CD4-positive, alpha-beta T cell treated with Interleukin-15 for 4 hours (primary cell): ENCODE results near the gene E4F1.
"Not testable (repeated sequence)": the region's sequence is repeated elsewhere in the genome, so short reads cannot be mapped to it uniquely, and the experiment has no call there.

ENCODE experiments used
- DNase-seq: peaks from one replicate; pipeline ENCODE4 v3.0.0-alpha.2; 2020; ENCODE audit warnings: low spot score

E4F1 gene

DNA sequence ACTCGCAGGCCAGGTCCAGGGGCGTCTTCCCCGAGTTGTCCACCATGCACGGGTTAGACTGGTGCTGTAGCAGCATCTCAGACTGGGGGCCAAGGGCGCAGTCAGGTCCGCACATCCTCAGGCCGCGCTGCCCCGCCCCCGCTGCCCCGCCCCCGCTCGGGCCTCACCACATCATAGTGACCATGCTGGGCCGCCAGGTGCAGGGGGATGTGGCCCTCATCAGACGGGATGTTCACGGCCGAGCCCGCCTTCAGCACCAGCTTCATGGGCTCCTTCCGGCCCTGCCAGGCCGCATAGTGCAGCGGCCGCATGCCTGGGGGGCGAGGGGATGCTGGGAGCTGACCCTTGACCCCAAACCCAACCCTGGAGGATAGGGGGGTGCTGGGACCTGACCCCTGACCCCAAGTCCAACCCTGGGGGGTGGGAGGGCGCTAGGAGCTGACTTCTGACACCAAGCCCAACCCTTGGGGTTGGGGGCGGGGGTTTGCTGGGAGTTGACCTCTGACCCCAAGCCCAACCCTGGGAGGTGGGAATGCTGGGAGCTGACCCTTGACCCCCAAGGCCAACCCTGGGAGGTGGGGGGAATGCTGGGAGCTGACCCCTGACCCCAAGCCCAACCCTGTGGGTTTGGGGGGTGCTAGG lies 34.0 kb upstream of the E4F1 start:
- no peak for DNase-seq

GRCh38 chr16:2190002-2190658 lies 33.3 kb upstream of the E4F1 start:
- no peak for DNase-seq

DNA sequence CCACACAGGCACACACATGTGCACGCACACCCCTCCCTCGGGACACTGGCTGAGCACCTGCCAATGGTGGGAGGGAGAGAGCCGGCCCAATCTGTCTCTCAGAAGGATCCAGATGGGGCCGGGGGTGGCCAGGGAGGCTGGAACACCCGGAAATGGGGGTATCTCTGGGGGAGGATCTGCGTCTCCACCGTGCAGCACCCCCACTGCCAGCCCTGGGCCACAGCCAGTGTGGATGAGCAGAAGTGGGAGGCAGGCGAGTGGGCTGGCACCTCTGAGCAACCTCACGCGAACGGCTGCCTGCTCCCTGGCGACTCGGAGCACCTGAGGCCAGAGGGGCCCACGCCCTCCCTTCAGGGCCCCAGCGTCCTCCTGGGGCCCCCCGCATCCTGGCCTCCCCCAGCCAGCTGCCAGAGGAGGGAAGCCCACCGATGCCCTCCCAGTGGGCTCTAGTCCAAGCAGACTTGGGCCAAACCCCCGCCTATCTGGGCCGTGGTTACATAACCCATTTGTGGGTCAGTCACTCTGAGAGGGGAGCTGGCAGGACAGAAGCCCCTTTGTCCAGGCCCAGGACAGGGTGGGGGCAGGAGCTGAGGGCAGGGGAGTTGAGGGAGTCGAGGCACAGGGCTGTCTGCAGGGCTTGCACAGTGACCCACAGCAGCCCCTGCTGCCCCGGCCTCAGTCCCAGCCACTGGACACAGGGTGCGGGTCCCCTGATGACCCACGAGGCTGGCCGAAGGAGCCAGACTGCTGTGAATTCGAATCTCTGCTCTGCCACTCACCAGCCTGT lies 32.5 kb upstream of the E4F1 start:
- no peak for DNase-seq

DNA sequence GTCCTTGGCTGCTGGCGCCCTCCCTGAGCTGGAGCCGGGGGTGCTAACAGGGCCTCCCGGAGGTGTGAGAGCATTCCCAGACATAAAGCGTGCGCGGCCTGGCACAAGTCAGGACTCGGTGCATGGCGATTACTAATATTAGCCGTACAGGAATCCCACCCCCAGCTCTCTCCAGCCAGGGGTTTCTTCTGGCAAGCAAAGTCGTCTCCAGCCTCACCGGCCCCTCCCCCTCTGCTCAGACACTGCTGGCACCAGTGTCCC lies 32.0 kb upstream of the E4F1 start:
- no peak for DNase-seq

DNA sequence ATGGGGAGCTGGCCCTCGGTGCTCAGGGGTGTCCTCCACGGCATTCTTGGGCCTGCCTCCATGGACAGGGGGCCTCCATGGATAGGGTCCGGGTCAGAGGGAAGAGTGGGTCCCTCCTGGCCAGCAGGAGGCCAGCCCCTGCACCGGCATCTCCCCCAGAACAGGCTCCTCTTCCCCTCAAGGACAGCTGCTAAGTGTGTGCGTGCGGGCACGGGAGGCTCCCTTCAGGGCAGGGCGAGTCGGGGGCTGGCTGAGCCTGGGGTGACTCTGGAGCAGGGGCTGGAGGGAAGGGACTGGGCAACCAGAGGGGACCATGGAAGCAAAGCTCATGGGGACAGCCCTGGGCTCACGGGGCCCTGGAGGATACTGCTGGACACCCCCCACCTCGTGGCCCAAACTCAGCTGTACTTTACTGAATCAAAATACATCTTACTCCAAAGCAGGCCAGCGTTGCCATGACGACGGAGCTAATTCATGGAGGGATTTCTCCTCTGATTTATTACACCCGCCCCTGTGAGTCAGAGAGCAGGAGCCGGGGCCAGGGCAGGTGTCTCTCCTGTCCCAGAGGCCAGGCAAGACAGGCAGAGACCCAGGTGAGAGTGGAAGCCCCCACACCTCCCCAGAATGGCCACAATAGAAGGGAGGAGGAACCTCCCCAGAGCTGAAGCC lies 29.1 kb upstream of the E4F1 start:
- DNase-seq = no peak

DNA sequence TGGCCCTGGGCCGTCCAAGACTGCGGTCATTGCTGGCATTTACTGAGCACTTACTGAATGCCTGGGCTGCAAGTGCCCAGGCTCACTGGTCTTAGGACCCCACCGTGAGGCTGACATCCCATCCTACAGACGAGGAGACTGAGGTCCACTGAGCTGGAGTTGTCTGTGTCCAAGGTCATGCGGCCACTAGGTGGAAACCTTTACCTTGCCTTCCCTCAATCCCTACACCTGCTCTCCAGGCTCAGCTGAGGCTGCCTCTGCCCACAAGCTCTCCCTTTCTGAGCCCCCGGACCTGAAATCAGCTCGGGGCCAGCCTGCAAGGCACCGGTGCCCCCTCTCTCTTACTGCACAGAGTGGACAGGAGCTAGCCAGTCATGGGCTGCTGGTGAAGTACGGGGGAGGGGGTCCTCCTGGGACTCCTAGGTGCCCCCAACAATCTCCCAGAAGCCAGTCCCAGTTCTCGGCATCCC lies 28.5 kb upstream of the E4F1 start:
- DNase-seq = peak; percentile 59

DNA sequence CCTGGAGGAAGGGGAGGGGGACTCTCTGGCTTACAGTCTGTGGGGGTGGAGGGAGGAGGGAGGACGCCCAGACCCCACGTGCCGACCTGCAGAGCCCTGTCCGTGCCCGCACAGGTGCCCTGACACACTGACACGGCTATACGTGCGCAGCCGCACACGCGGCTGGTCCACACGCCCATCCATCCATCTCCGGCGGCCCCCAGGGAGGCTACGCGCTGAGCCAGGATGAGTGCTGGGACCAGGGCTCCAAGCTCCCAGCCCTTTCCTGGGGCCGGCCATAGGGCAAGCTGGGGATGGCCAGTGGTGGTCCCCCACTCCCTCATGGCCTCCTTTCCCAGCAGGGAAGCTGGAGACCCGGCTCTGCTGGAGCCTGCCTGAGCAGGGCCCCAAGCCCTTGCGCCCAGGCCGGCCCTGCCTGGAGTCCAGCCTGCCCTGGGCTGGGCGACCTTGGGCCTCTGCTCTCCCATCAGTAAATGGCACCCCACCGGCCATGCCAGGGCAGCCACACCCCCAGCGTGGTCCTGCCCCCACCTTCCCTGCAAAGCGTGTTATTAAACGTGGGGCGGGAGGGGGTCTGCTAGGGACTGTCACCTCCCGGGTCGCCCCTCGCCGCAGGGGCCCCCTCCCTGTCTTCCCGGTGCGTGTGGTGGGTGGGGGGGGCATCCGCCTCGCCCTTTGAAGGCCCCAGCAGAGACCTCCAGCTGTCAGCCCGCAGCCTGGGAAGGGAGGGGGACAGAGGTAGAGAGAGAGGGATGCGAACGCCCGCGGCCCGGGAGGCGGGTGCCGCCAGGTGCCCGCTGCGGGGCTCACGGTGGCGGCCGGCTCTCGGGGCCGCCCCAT lies 27.8 kb upstream of the E4F1 start:
- DNase-seq = no peak

GRCh38 chr16:2196162-2196980 lies 27.0 kb upstream of the E4F1 start, which contains the start of gene CASKIN1:
CASKIN1 (minus strand) TSS chr16:2196605; CDS start chr16:2196432, 173 bp downstream.
- no peak for DNase-seq

- no peak for DNase-seq
Observed at GRCh38 chr16:2196981-2197511, 26.3 kb upstream of the E4F1 start.

DNA sequence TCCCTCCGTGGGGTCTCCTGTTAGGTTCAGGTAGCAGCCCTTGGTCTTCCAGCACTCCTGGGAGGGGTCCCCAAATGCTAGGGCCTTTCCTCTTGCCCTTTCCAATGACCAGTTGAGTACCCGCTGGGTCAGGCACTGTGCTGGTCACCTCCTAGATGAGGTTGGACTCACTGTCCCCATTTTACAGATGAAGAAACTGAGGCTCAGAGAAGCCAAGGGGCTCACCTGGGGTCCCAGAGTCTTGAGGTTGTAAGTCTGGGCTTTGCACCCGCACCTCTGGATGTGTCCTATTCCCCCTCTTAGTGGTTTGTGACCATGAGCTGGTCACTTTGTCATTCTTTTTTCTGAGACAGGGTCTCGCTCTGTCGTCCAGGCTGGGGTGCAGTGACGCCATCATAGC lies 25.6 kb upstream of the E4F1 start:
- DNase-seq = no peak

- DNase-seq = no peak
Observed at GRCh38 chr16:2198283-2198682, 25.1 kb upstream of the E4F1 start.

- no peak for DNase-seq
Observed at GRCh38 chr16:2199095-2199494, 24.3 kb upstream of the E4F1 start.

DNA sequence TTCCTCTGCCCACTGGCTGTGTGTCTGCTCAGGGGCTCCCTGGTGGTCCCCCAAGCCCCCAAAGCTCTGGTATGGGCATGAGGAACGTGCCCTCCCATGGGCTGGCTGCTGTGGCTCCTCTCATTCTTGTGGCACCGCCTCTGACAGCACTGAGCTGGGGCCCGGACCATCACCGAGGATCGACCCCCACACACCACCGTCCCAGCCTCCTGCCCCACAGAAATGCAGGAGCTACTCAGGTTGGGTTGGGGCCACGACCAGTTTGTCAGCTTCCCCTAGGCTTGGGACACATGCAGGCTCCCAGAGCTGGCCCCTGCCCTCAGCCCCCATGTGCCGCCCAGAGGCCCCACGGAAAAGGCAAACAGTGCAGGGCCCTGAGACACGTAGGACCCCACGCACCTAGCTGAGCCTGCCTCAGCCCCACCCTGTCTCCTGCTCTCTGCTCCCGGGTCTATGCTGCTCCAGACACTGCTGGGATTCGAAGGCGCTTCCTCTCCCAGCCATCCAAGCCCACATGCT lies 23.7 kb upstream of the E4F1 start:
- no peak for DNase-seq

DNA sequence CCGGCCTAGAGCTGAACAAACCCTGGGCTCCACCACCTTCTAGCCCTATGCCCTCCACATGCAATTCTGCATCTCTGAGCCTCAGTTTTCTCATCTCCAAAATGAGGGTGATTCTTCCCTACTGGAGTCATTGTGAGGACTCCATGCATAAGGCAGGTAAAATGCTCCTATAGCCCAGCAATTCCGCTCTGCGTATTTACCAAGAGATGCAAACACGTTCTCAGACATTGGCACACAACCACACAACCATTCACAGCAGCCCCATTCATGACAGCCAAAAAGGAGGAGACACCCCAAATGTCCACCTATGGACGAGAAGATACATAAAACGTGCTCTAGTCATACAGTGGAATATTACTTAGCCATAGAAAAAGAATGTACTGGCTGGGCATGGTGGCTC lies 23.1 kb upstream of the E4F1 start:
- DNase-seq = no peak

DNA sequence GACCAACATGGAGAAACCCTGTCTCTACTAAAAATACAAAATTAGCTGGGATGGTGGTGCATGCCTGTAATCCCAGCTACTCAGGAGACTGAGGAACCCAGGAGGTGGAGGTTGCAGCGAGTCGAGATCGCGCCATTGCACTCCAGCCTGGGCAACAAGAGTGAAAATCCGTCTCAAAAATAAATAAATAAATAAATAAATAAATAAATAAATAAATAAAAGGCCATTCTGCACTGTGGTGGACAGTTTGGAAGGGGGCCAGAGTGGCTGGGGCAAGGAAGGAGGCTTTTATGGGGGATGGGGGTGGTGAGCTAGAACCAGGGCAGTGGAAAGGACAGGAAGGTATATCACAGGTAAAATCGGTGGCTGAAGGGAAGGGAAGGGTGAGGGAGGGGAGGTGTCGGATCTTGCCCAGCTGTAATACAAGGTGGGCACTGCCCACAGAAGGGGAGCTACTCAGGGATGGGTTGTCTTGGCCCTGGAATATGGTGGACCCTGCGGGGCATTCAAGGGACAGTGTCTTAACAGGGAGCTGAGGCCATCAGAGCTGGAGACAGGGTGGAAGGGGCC lies 20.2 kb upstream of the E4F1 start:
- not testable (repeated sequence) for DNase-seq

GRCh38 chr16:2204416-2205103 lies 18.8 kb upstream of the E4F1 start:
- DNase-seq = no peak

DNA sequence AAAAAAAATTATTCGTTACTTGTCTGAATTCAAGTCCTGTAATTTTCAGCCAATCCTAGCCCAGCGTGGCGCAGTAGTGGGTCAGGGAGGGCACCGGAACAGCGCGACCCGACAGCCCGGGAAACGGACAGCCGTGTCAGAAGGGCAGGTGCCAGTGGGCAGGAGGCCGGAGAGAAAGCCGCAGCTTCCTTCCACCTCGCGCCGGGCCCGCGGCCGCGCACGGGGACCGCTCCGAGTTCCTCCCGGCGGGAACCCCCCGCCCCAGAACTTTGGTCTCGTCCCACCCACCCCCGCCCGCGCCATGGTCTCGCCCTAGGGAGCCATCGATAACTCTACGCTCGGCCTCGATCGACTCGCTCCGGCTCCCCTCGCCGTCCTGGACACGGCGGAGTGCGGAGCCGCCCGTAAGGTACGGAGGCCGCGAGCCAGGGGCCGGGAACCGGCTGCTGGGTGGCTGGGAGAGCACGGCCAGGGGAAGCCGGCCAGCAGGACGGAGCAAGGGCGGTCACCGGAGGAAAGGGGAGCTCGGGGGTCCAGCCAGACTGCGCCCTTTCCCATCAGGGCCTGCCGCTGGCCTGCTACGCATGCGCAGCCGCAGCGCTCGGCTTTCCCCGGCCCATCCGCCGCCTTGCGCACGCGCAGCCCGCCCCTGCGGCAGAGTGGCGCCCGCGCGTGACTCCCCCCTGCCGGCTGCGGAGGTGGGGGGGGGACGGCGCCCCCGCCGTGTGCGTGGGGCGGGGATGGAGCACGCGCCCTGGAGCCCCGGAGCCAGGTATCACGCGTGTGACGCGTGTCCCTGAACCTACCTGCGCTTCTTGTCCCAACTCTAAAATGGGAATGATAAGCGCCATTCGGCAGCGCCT lies 18.1 kb upstream of the E4F1 start, which contains the start of gene MLST8:
MLST8 (plus strand) TSS at position 351 of the 863 bp plus-strand sequence. CDS start 632 bp downstream, outside the sequence.
- peak; percentile 93 for DNase-seq

DNA sequence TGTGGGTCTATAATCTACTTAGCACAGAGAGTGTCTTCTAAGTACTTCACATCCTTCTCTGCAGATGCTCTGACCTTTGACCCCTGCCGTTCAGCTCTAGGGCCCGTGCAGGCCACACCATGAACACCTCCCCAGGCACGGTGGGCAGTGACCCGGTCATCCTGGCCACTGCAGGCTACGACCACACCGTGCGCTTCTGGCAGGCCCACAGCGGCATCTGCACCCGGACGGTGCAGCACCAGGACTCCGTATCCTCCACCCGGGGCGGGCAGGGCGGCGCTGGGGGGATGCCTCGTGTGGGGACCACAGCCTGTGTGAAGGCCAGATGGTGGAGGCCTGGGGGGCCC lies 17.5 kb upstream of the E4F1 start:
- no peak for DNase-seq

- no peak for DNase-seq
Observed at GRCh38 chr16:2206420-2206779, 17.0 kb upstream of the E4F1 start.
